Spleen (tissue), 7 donors: Measurements from ENCODE around the gene WNT7A.

Experiments used
- POLR2A ChIP-seq, 3 donors: fragments of 450-650 bp; IDR thresholded peaks; one replicate each; pipeline ENCODE4 v1.5.1; 2017; ENCODE audit warnings: antibody characterized with exemption in 3 of 3, mild to moderate bottlenecking in 1 of 3
- POLR2AphosphoS5 ChIP-seq, 3 donors: sonication (generic); formaldehyde crosslinking; IDR thresholded peaks; one replicate each; pipeline ENCODE4 v1.5.1; 2017; ENCODE audit warnings: antibody characterized with exemption in 3 of 3
- TF ChIP-seq, protein P1 (sequence below), 11 experiments: fragments of 200-600 bp in 7 of 11; fragments of 450-650 bp in 4 of 11; sonication (generic) in 4 of 11; IDR thresholded peaks in 8 of 11; conservative IDR thresholded peaks in 3 of 11; 1 replicate in 7 of 11; 2 replicates in 4 of 11; pipeline versions ENCODE4 v1.4.0 to v1.8.0; 2016 to 2021; ENCODE audit warnings: antibody characterized with exemption in 11 of 11, inconsistent platforms in 4 of 11, mild to moderate bottlenecking in 1 of 11
- donor health status: DM: no; HTN: no; CAD: no; lungs with moderate emphysema.
- donor health status: DM: no; HTN: no; CAD: no.
- donor health status: DM: no; HTN: no; CAD: no.

DNA sequence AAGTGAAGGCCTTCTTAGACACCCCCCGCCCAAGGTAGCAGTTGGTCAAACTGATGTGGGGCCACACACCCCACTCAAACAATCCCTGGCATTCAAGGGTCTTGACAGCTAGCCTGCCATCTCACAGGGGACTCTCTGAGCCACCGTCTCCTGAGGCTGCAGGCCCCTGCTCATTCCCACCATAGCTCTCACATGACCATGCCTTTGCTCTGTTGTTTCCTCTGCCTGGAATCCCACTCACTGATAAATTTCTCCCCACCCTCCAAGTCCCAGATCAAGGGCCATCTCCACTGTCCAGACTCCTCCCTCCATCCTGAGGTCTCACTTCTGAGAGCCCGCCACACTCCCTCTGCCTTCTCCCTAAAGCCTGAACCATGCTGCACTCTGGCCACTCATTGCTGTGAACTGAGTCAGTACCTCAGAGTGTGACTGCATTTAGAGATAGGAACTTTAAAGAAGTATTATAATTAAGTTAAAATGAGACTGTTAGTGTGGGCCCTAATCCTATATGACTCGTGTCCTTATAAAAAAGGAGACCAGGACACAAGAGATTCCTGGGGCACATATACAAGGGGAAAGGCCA lies 10.0 kb downstream of the WNT7A start:
- TF ChIP-seq POLR2AphosphoS5 (IDR thresholded peaks at IDR 0.05), result no peak
- TF ChIP-seq, protein P1, sequence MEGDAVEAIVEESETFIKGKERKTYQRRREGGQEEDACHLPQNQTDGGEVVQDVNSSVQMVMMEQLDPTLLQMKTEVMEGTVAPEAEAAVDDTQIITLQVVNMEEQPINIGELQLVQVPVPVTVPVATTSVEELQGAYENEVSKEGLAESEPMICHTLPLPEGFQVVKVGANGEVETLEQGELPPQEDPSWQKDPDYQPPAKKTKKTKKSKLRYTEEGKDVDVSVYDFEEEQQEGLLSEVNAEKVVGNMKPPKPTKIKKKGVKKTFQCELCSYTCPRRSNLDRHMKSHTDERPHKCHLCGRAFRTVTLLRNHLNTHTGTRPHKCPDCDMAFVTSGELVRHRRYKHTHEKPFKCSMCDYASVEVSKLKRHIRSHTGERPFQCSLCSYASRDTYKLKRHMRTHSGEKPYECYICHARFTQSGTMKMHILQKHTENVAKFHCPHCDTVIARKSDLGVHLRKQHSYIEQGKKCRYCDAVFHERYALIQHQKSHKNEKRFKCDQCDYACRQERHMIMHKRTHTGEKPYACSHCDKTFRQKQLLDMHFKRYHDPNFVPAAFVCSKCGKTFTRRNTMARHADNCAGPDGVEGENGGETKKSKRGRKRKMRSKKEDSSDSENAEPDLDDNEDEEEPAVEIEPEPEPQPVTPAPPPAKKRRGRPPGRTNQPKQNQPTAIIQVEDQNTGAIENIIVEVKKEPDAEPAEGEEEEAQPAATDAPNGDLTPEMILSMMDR (IDR thresholded peaks at IDR 0.05 in 8 of 11, conservative IDR thresholded peaks at IDR 0.05 in 3 of 11), result no peak
- TF ChIP-seq POLR2A (IDR thresholded peaks at IDR 0.05), result no peak
